GM12872 (cell line): ENCODE results near the gene DPM2.

ENCODE experiments used
- TF ChIP-seq, protein P1 (sequence below): IDR thresholded peaks from 3 replicates; pipeline ENCODE4 v1.5.1; 2011; ENCODE audit warnings: low read depth, mild to moderate bottlenecking, low read length, moderate library complexity; ENCODE audit not compliant: insufficient read depth

The DPM2 gene

DNA sequence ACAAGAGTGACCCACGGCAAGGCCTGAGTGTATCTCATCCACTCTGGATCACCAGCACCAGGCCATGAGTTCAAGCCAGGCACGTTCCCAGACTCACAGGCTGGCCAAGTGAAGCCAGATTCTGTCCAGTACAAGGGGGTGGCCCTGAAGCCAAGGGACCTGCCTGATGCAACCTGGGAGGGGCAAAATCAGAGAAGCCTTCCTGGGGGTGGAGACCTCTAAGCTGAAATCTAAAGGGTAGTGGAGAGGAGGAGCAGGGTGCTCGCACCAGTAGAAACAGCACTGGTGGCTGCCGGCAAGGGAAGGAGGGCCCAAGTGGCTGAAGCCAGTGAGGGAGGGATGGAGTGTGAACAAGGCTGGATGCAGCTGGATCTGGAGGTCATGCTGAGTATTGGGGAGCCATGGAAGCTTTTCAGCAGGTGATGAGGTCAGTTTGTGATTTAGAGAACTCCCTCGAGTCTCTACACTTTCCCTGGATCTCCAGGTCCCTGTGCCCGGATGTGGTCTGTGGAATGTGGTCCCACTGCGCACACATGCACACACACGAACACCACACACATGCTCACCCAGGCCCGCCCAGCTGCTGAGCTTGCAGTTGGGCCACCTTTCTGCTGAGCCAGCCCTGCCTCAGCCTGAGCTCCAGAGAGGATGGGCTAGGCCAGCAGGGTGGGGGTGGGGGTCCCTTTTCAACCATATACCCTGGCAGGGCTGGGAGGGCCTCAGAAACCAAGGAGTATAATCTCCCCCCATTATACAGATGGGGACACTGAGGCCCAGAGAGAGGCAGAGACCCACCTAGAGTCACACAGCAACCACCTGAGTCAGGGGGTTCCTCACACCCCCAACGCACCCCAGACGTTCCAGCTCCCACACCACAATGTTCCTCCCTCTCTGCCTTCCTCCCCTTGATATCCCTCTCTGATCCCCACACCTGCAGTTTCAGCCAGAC, 8.7 kb downstream of the DPM2 start:
- TF ChIP-seq, protein P1, sequence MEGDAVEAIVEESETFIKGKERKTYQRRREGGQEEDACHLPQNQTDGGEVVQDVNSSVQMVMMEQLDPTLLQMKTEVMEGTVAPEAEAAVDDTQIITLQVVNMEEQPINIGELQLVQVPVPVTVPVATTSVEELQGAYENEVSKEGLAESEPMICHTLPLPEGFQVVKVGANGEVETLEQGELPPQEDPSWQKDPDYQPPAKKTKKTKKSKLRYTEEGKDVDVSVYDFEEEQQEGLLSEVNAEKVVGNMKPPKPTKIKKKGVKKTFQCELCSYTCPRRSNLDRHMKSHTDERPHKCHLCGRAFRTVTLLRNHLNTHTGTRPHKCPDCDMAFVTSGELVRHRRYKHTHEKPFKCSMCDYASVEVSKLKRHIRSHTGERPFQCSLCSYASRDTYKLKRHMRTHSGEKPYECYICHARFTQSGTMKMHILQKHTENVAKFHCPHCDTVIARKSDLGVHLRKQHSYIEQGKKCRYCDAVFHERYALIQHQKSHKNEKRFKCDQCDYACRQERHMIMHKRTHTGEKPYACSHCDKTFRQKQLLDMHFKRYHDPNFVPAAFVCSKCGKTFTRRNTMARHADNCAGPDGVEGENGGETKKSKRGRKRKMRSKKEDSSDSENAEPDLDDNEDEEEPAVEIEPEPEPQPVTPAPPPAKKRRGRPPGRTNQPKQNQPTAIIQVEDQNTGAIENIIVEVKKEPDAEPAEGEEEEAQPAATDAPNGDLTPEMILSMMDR = no peak

DNA sequence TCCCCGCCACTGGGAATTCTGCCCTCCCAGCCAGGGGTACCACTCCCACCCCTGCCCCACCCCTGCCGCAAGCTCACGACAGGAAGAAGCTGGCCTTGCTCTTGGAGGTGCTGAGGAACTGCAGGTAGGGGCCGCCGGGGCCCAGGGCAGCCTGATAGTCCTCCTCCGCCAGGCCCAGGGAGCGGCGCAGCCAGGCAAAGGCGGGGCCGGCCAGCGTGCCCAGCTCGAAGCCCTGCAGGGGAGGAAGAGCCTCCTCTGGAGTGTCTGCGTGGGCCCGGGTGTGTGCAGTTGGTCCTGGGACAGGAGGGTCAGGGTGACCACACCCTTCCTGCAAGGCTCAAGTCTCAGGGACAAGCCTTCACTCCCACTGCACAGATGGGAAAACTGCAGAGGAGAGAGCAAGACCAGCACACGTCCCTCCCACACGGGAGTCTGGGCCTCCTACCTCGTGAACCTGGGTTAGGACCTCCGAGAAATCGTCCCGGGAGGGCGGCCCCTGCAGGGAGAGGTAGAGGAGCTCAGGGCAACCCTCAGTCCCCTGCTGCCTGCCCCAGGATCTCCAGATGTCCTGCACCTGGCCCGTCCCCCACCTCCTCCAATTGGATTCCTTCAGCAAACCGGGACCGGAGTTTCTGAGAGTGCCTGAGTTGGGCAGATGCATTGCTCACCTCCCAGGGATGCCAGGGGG, 9.5 kb downstream of the DPM2 start:
- TF ChIP-seq, protein P1 = no peak

DNA sequence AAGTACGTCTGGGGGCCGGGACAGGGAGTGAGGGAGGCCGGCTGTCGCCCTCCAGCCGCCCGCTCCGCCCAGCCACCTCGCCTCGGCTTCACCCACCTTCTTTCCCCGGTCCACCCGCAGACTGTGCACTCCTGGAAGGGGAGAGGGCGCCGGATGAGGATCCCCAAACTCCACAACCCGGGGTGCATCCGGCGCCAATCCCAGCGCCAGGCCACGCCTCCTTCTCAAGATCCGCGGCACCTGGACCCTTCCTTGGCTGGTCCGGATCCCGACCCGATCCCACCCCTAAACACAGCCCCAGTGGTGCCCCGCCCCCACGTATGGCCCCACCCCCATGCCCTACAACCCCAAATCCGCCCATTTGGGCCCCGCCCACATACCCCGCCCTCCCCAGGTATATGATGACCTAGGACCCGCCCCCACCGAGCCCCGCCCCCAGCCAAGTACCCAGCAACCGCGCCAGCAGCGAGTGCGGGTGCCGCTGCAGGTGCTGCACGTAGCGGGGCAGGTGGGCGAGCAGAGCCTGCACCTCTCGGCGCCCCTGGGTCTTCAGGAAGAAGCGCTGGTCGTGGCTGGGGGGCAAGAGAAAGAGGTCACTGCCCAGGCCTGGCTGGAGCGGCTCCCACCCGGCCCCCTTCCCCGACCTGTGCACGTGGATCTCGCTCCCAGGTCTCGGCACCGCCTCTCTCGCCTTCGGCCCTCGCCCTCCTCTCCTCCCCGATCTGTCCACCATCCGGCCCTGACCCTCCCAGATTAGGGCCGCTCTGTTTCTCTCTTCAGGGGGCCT, 10.3 kb downstream of the DPM2 start:
- TF ChIP-seq, protein P1 = no peak

DNA sequence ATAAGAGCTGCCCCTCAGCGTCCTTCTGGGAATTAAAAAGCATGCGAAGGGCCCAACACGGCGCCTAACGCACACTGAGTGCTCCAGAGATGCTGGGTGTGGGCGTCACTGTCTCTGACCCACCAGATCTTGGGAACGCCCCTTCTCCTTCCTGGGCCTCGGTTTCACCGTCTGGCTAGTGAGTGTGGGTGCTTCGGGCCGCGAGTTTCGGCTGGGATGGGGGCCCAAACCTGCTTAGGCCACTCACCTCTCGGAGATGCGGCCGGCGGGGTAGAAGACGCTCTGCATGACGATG, 10.8 kb downstream of the DPM2 start:
- TF ChIP-seq, protein P1 = no peak

DNA sequence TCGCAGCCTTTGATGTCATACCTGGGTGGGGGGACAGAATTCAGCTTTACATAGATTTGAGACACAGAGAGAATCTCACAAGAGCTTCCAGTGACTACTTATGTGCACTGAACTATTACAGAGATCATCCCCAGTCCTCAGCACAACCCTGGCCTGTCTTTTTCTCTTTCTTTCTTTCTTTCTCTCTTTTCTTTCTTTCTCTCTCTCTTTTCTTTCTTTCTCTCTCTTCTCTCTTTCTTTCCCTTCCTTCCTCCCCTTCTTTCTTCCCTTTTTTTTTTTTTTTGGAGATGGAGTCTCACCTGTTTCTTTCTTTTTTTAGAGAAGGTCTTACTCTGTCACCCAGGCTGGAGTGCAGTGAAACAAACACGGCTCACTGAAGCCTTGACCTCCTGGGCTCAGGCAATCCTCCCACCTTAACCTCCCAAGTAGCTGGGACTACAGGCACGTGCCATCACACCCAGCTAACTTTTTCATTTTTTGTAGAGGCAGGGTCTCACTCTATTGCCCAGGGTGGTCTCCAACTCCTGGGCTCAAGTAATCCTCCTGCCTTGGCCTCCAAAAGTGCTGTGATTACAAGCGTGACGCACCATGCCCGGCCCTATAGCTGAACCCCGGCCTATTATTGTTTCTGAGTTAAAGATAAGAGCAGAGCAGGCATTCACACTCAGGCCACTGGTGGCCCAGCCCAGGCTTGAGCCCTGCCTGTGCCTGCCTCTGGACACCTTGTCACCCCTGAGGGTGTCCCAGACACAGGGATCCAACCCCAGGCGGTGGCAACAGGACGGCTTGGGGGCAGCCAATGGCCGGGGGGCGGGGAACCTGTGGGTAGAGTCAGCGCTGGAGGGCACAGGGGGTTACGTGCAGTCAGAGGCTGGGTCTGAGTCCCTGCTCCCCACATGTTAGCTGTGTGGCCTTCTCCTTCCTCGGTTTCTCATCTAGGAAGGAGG, 11.4 kb downstream of the DPM2 start:
- TF ChIP-seq, protein P1 = no peak

DNA sequence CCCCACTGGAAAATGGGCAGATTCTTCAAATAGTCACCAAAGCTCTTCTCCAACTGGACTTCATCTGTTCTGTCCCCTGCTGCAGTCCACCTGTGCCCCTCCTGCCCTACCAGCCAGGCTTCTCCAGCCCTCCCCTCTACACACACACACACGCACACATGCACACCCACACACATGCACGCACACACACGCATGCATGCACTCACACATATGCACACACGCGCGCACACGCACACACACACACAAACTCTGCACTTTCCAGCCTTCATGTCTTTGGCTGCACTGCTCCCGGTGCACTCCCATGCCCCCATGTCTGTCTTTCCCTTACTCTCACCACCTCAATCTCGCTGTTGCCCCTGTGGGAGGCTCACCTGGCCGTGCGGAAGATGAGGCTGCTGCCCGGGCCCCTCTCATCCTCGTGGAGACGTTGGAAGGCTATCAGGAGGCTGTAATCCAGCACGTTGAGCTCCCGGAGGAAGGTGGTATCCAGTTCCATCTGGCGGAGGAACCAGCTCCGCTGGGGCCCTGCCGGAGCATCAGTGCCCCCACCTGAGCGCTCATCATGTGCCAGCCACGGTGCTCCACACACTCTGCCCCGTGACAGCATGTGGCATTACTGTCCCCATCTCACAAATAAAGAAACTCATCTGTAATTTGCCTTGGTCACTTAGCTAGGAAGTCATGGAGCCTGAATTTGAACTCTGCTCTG, 12.8 kb downstream of the DPM2 start:
- TF ChIP-seq, protein P1 = no peak
